B cell (primary cell): Measurements from ENCODE around the gene FBLN2.

ENCODE experiments used
- CTCF ChIP-seq: fragments of 200-600 bp; IDR thresholded peaks from one replicate; pipeline ENCODE4 v1.8.0; 2022; ENCODE audit warnings: antibody characterized with exemption, mild to moderate bottlenecking
- EZH2 ChIP-seq: IDR thresholded peaks from 2 replicates; pipeline ENCODE4 v1.6.1; 2012; ENCODE audit warnings: borderline replicate concordance, low read depth, mild to moderate bottlenecking, moderate library complexity, low read length; ENCODE audit not compliant: insufficient read depth, poor library complexity, severe bottlenecking

- no peak for TF ChIP-seq EZH2
- no peak for TF ChIP-seq CTCF
These were observed 8.5 kb downstream of the FBLN2 start for GRCh38 chr3:13557417-13557816.
